CD4-positive, alpha-beta T cell treated with Interferon gamma for 1 hour (primary cell): ENCODE data around the gene TENT4B.
"Not testable (repeated sequence)": the region's sequence is repeated elsewhere in the genome, so short reads cannot be mapped to it uniquely, and the experiment has no call there.

ENCODE experiments used
- DNase-seq: peaks from one replicate; pipeline ENCODE4 v3.0.0-alpha.2; 2020

The TENT4B gene

GRCh38 chr16:50155925-50156324 lies 2.8 kb downstream of the TENT4B start:
- no peak for DNase-seq

GRCh38 chr16:50156590-50156989 lies 3.5 kb downstream of the TENT4B start:
- DNase-seq, result no peak

GRCh38 chr16:50160495-50161164 lies 7.5 kb downstream of the TENT4B start:
- no peak for DNase-seq

- no peak for DNase-seq
Observed at GRCh38 chr16:50161950-50162349, 8.8 kb downstream of the TENT4B start.

GRCh38 chr16:50165473-50165872 lies 12.4 kb downstream of the TENT4B start:
- no peak for DNase-seq

- DNase-seq, result no peak
Observed at GRCh38 chr16:50166511-50167500, 13.7 kb downstream of the TENT4B start.

- no peak for DNase-seq
Observed at GRCh38 chr16:50167556-50167955, 14.4 kb downstream of the TENT4B start.

- no peak for DNase-seq
Observed at GRCh38 chr16:50169555-50170096, 16.5 kb downstream of the TENT4B start.

GRCh38 chr16:50171773-50172172 lies 18.7 kb downstream of the TENT4B start:
- not testable (repeated sequence) for DNase-seq

GRCh38 chr16:50172195-50172922 lies 19.3 kb downstream of the TENT4B start:
- no peak for DNase-seq

GRCh38 chr16:50173316-50173715 lies 20.2 kb downstream of the TENT4B start:
- no peak for DNase-seq

- DNase-seq, result no peak
Observed at GRCh38 chr16:50178491-50178941, 25.4 kb downstream of the TENT4B start.

GRCh38 chr16:50182441-50182840 lies 29.3 kb downstream of the TENT4B start:
- DNase-seq, result no peak

GRCh38 chr16:50183316-50183715 lies 30.2 kb downstream of the TENT4B start:
- no peak for DNase-seq

GRCh38 chr16:50185005-50185505 lies 31.9 kb downstream of the TENT4B start:
- no peak for DNase-seq

GRCh38 chr16:50188619-50189136 lies 35.6 kb downstream of the TENT4B start:
- DNase-seq, result no peak

- DNase-seq, result no peak
Observed at GRCh38 chr16:50190292-50190691, 37.2 kb downstream of the TENT4B start.

GRCh38 chr16:50192386-50193050 lies 39.4 kb downstream of the TENT4B start:
- DNase-seq, result no peak

- no peak for DNase-seq
Observed at GRCh38 chr16:50193594-50193993, 40.5 kb downstream of the TENT4B start.

- DNase-seq, result no peak
Observed at GRCh38 chr16:50195276-50195675, 42.2 kb downstream of the TENT4B start.

- no peak for DNase-seq
Observed at GRCh38 chr16:50195756-50196155, 42.6 kb downstream of the TENT4B start.

GRCh38 chr16:50197582-50197981 lies 44.5 kb downstream of the TENT4B start:
- DNase-seq, result no peak
